LNCaP clone FGC (cell line): Measurements from ENCODE around the gene KLK7.

Source experiments
- DNase-seq: peaks from one replicate; pipeline ENCODE4 v3.0.0-alpha.2; 2011; ENCODE audit warnings: low read depth
- H3K4me3 ChIP-seq: 2 replicates; pipeline ENCODE4 v1.5.1; 2011; ENCODE audit warnings: mild to moderate bottlenecking, low read depth, low read length, control low read depth
- TF ChIP-seq, protein P1 (sequence below): IDR thresholded peaks from 2 replicates; pipeline ENCODE4 v1.5.1; 2012; ENCODE audit warnings: mild to moderate bottlenecking; ENCODE audit not compliant: control insufficient read depth, insufficient read depth; ENCODE audit errors: extremely low read depth

The KLK7 gene

DNA sequence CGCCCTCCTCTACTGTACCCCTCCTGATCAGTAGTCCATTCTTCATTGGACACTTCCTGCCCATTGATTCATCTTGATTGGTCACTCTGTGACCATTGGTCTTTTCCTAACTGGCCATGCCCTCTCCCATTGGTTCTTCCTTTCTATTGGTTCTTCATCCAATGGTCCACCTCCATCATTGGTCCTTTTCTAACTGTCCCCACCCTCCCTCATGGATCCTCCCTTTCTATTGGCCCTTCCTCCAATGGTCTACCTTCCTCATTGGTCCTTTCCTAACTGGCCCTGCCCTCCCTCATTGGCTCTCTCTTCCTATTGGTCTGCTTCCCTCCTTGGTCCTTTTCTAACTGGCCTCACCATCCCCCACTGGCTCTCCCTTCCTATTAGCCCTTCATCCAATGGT, 21.5 kb downstream of the KLK7 start:
- TF ChIP-seq, protein P1, sequence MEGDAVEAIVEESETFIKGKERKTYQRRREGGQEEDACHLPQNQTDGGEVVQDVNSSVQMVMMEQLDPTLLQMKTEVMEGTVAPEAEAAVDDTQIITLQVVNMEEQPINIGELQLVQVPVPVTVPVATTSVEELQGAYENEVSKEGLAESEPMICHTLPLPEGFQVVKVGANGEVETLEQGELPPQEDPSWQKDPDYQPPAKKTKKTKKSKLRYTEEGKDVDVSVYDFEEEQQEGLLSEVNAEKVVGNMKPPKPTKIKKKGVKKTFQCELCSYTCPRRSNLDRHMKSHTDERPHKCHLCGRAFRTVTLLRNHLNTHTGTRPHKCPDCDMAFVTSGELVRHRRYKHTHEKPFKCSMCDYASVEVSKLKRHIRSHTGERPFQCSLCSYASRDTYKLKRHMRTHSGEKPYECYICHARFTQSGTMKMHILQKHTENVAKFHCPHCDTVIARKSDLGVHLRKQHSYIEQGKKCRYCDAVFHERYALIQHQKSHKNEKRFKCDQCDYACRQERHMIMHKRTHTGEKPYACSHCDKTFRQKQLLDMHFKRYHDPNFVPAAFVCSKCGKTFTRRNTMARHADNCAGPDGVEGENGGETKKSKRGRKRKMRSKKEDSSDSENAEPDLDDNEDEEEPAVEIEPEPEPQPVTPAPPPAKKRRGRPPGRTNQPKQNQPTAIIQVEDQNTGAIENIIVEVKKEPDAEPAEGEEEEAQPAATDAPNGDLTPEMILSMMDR = no peak
- DNase-seq = no peak
- no peak overlapping the region for H3K4me3 ChIP-seq

DNA sequence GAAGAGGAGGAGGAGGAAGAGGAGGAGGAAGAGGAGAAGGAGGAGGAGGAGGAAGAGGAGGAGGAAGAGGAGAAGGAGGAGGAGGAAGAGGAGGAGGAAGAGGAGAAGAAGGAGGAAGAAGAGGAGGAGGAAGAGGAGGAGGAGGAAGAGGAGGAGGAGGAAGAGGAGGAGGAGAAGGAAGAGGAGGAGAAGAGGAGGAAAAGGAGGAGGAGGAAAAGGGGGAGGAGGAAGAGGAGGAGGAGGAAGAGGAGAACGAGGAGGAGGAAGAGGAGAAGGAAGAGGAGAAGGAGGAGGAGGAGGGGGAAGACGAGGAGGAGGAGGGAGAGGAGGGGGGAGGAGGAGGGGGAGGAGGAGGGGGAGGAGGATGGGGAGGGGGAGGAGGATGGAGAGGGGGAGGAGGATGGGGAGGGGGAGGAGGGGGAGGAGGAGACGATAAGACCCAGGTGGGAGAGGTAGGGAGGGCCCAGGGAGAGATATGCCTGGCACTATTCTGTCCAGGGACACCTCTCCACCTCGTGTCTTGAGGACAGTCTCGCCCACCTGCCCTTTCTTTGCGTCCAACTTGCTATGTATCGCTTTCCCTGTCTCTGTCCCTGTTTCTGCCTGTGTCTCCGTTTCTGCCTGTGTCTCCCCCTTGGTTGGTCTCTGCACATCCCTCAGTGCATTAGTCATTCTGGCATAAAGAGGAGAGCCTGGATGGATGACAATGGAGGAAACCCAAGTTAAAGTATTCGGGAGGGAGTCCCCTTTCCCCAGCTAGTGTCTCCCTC, 23.8 kb downstream of the KLK7 start:
- DNase-seq = no peak
- TF ChIP-seq, protein P1 = no peak
- H3K4me3 ChIP-seq = no peak overlapping the region

DNA sequence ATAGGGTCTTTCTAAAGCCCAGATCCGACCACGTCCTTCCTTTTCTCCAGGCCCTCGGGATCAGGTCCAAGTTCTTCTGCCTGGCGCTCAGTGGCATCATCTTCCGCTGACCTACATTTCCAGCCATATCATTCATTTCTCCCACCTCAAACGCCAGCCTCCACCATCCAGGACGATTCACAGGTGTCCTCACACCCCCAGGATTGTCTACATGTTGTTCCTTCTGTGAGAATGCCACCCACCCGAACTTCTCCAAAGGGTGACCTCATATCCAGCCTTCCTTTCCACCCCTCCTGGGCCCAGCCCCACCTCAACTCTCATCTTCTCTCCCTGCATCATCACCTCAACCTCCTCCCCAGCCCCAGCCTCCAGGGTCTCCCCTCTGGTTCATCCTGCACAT, 26.1 kb downstream of the KLK7 start:
- DNase-seq = no peak
- no peak overlapping the region for H3K4me3 ChIP-seq
- TF ChIP-seq, protein P1 = no peak

DNA sequence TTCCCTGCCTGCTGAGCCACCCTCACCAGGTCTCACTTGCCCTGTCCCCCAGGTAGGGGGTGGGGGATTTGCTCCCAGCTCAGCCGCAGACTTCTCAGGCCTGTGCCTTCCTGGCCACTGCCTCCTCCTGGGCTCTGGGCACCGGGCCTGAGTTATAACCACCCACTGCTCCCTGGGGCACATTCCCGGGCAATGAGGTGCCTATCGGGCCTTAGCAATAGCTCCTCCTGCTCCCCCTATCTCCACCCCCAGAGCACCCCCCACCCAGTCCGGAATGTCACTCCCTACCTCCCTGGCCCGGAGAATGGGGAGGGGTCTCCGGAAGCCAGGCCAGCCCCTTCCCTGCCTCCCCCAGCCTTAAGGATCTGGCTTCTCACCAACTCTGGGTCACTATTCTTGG, 30.8 kb downstream of the KLK7 start, which contains the start of gene KLK5:
Gene KLK5 (minus strand): TSS at position 129 of the 400 bp plus-strand sequence. CDS start 381 bp downstream, outside the sequence.
- no peak within 1 kb of the TSS for H3K4me3 ChIP-seq
- TF ChIP-seq, protein P1 = no peak
- DNase-seq = no peak

DNA sequence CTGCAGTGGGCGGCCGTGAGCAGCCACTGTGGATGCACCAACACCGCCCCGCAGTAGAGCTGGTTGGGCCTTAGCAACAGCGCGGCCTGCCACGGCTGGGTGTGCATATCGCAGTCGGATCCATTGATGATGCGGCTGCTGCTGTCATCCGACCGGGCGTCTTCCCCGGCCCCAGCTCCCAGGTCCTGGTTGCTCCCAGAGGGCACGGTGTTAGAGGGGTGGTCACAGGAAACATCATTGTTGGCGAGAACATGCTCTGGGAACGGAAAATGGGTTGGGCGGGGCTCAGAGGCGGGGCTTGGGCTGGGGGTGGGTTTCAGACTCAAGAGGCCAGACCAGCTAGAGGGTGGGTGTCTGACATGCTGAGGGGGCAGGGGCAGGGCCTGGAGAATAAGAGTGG, 33.9 kb downstream of the KLK7 start:
- no peak for DNase-seq
- no peak overlapping the region for H3K4me3 ChIP-seq
- TF ChIP-seq, protein P1 = no peak

DNA sequence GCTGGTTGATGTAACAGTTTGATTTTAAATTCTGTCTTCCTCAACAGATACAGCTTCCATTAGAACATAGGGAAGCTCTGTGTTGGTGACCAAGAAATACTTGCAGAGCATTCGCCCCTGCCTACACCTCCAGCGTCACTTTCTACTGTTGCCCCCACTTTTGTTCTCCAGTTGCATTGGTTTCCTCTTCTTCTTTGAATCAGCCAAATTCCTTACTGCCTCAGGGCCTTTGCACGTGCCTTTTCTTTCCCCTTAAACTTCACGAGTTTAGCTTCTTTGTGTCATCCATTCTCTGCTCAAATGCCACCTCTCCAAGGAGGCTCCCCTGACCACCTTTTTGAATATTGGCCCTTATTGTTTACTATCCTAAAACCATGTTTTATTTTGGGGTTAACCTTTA, 36.6 kb downstream of the KLK7 start:
- DNase-seq = no peak
- TF ChIP-seq, protein P1 = no peak
- no peak overlapping the region for H3K4me3 ChIP-seq

DNA sequence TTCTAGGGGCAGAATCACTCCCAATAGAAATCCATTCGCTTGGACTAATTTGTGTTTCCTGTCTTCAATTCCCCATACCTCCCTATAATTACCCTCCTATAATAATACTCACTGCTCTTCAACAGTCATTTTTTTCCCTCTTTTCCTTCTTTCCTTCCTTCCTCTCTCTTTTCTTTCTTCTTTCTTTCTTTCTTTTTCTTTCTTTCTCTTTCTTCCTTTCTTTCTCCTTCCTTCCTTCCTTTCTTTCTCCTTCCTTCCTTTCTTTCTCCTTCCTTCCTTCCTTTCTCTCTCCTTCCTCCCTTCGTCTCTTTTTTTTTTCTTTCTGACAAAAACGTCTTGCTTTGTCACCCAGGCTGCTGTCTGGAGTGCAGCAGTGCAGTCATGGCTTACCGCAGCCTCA, 38.9 kb downstream of the KLK7 start:
- no peak overlapping the region for H3K4me3 ChIP-seq
- TF ChIP-seq, protein P1 = no peak
- DNase-seq = no peak
